Neutrophil (primary cell): ENCODE data around the gene DNAJC9.
A peak's percentile ranks its signal among the peaks of the same experiment; 100 is the strongest.

Experiments
- H3K27ac ChIP-seq: fragments of 200-600 bp; sonication (generic); 2 replicates; pipeline ENCODE4 v1.5.1; 2016; ENCODE audit warnings: mild to moderate bottlenecking, moderate library complexity
- H3K27me3 ChIP-seq: fragments of 200-600 bp; sonication (generic); 2 replicates; pipeline ENCODE4 v1.6.0; 2016; ENCODE audit warnings: mild to moderate bottlenecking
- H3K36me3 ChIP-seq: fragments of 200-600 bp; sonication (generic); 2 replicates; pipeline ENCODE4 v1.5.1; 2017
- H3K4me1 ChIP-seq, 2 experiments: fragments of 200-600 bp in 1 of 2; sonication (generic) in 1 of 2; 1 replicate in 1 of 2; 2 replicates in 1 of 2; pipeline versions ENCODE4 v1.5.1 to v1.6.1; 2013 to 2016; ENCODE audit warnings: low read depth in 1 of 2, low read length in 1 of 2, mild to moderate bottlenecking in 1 of 2, moderate library complexity in 1 of 2; ENCODE audit not compliant: control insufficient read depth in 1 of 2, insufficient read depth in 1 of 2
- H3K4me3 ChIP-seq, 2 experiments: fragments of 200-600 bp in 1 of 2; sonication (generic) in 1 of 2; 1 replicate in 1 of 2; 2 replicates in 1 of 2; pipeline ENCODE4 v1.5.1; 2013 to 2016; ENCODE audit warnings: low read depth in 1 of 2, low read length in 1 of 2, mild to moderate bottlenecking in 1 of 2, moderate library complexity in 1 of 2
- H3K9me3 ChIP-seq: fragments of 200-600 bp; sonication (generic); 2 replicates; pipeline ENCODE4 v1.5.1; 2016
- CTCF ChIP-seq: fragments of 200-600 bp; sonication (generic); IDR thresholded peaks from 2 replicates; pipeline ENCODE4 v1.5.1; 2016; ENCODE audit warnings: antibody characterized with exemption

Gene DNAJC9

GRCh38 chr10:73253225-73253555 lies 6.1 kb upstream of the DNAJC9 start:
- no peak for TF ChIP-seq CTCF
- Histone ChIP-seq H3K36me3 (no peaks in the 10 kb centered on the region), H3K27ac (peak overlapping the region; percentile 88), H3K27me3 (no peaks in the 10 kb centered on the region), H3K9me3 (no peaks in the 10 kb centered on the region), H3K4me1 (peaks cover 15 to 18% of the 10 kb centered on the region in 2 experiments), H3K4me3 (peak overlapping the region; percentile 85 to 92)

GRCh38 chr10:73252445-73253224 lies 5.6 kb upstream of the DNAJC9 start, which contains the start of gene MRPS16:
Gene MRPS16 (minus strand): TSS chr10:73252644. CDS start chr10:73252482, 162 bp downstream.
- H3K27ac ChIP-seq, result peak within 1 kb of the TSS; percentile 88
- TF ChIP-seq CTCF, result peak; percentile 45
- peak within 1 kb of the TSS; percentile 85 to 92 for H3K4me3 ChIP-seq
- H3K4me1 ChIP-seq, result peaks cover 17 to 19% of the 10 kb centered on the region in 2 experiments
- H3K36me3 ChIP-seq, result no peaks in the 10 kb centered on the region
- no peaks in the 10 kb centered on the region for H3K9me3 ChIP-seq
- no peaks in the 10 kb centered on the region for H3K27me3 ChIP-seq

- Histone ChIP-seq H3K27ac (peak overlapping the region; percentile 88), H3K27me3 (no peaks in the 10 kb centered on the region), H3K9me3 (no peaks in the 10 kb centered on the region), H3K4me3 (peak overlapping the region; percentile 85 to 92), H3K36me3 (no peaks in the 10 kb centered on the region), H3K4me1 (peaks cover 22 to 24% of the 10 kb centered on the region in 2 experiments)
- no peak for TF ChIP-seq CTCF
Measured at GRCh38 chr10:73251683-73252444, 4.8 kb upstream of the DNAJC9 start.

- H3K27ac ChIP-seq, result peak overlapping the region; percentile 4
- TF ChIP-seq CTCF, result no peak
- H3K9me3 ChIP-seq, result no peaks in the 10 kb centered on the region
- H3K36me3 ChIP-seq, result no peaks in the 10 kb centered on the region
- H3K4me1 ChIP-seq, result peaks cover 29 to 30% of the 10 kb centered on the region in 2 experiments
- no peaks in the 10 kb centered on the region for H3K27me3 ChIP-seq
- H3K4me3 ChIP-seq, result no peak overlapping the region
Measured at GRCh38 chr10:73248259-73248724, 1.2 kb upstream of the DNAJC9 start.

- H3K36me3 ChIP-seq, result peaks cover 4% of the 10 kb centered on the region
- TF ChIP-seq CTCF, result no peak
- peaks cover 23 to 24% of the 10 kb centered on the region in 2 experiments for H3K4me1 ChIP-seq
- no peaks in the 10 kb centered on the region for H3K9me3 ChIP-seq
- H3K27ac ChIP-seq, result peak overlapping the region; percentile 75
- no peaks in the 10 kb centered on the region for H3K27me3 ChIP-seq
- peak overlapping the region; percentile 83 to 84 for H3K4me3 ChIP-seq
Measured at GRCh38 chr10:73247509-73248258, 629 bp upstream of the DNAJC9 start.
